Immature natural killer cell (primary cell): ENCODE measurements around the gene GPRIN2. TPM values are rescaled to one million over a fixed set of nuclear protein-coding genes. Genes with fewer than 3 reads are reported as not detected.
"Not testable (repeated sequence)": the region's sequence is repeated elsewhere in the genome, so short reads cannot be mapped to it uniquely, and the experiment has no call there.

Experiments
- DNase-seq, 3 donors: peaks; one replicate each; pipeline ENCODE4 v3.0.0; 2022; ENCODE audit warnings: mixed read lengths in 1 of 3
- H3K27ac Mint-ChIP-seq, 6 donors: one replicate each; pipeline ENCODE4 v1.8.0; 2020; ENCODE audit warnings: mixed read lengths in 6 of 6, mild to moderate bottlenecking in 5 of 6, inconsistent platforms in 4 of 6, moderate library complexity in 3 of 6
- H3K27me3 Mint-ChIP-seq, 3 donors: one replicate each; pipeline ENCODE4 v1.8.0; 2020 to 2021; ENCODE audit warnings: low read depth in 3 of 3, mild to moderate bottlenecking in 3 of 3, mixed read lengths in 3 of 3, moderate library complexity in 3 of 3, inconsistent platforms in 1 of 3
- H3K36me3 Mint-ChIP-seq, 3 donors: one replicate each; pipeline ENCODE4 v1.8.0; 2020; ENCODE audit warnings: mixed read lengths in 3 of 3, inconsistent platforms in 2 of 3, mild to moderate bottlenecking in 2 of 3
- H3K4me1 Mint-ChIP-seq, 2 donors: one replicate each; pipeline ENCODE4 v1.8.0; 2020; ENCODE audit warnings: inconsistent platforms in 2 of 2, mild to moderate bottlenecking in 2 of 2, mixed read lengths in 2 of 2, moderate library complexity in 1 of 2
- H3K4me3 Mint-ChIP-seq, 5 donors: one replicate each; pipeline ENCODE4 v1.8.0; 2020; ENCODE audit warnings: mild to moderate bottlenecking in 5 of 5, mixed read lengths in 5 of 5, inconsistent platforms in 3 of 5, moderate library complexity in 3 of 5
- H3K9me3 Mint-ChIP-seq, 6 donors: one replicate each; pipeline ENCODE4 v1.8.0; 2020; ENCODE audit warnings: mild to moderate bottlenecking in 6 of 6, mixed read lengths in 6 of 6, inconsistent platforms in 4 of 6, moderate library complexity in 3 of 6
- polyA plus RNA-seq, 3 donors: library from polyadenylated mRNA; unstranded; fragments of 300-500 nt; fragmentation: Illumina TruSeq; gene quantifications; one replicate each; pipeline ENCODE4 v1.2.3, GENCODE V29; 2021

GPRIN2 gene
- polyA plus RNA-seq, 3 donors from 2014 or later: not detected

DNA sequence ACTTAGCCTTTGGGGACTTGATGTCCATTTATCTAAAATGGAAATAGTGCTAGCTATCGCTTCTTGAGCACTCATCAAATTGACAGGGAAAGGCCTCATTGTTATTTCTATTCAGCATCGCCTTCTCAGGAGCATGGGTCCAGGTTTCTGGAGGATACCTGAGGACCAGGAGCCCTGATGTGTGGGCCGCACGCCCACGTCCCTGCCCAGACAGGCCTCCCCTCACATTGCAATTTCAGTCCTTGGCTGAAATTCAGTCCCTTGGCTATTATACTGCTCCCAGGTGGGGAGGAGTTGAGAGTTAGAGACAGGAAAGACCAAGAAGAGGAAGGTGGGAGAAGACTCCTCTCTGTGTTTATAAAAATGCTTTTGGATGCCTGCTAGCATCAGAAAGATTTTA lies 38.9 kb downstream of the GPRIN2 start:
- DNase-seq: no peak
- H3K27me3 Mint-ChIP-seq: peaks cover 0 to 5% (median 2%) of the 10 kb centered on the region in 3 donors
- no peak overlapping the region for H3K4me3 Mint-ChIP-seq
- no peaks in the 10 kb centered on the region for H3K9me3 Mint-ChIP-seq
- H3K4me1 Mint-ChIP-seq: no peaks in the 10 kb centered on the region
- no peak overlapping the region for H3K27ac Mint-ChIP-seq
- H3K36me3 Mint-ChIP-seq: no peaks in the 10 kb centered on the region

GRCh38 chr10:46516660-46517416 lies 39.6 kb downstream of the GPRIN2 start:
- no peak for DNase-seq
- Mint-ChIP-seq H3K4me3 (no peak overlapping the region), H3K4me1 (no peaks in the 10 kb centered on the region), H3K27ac (no peak overlapping the region), H3K27me3 (peaks cover 0 to 5% (median 2%) of the 10 kb centered on the region in 3 donors), H3K36me3 (no peaks in the 10 kb centered on the region), H3K9me3 (no peaks in the 10 kb centered on the region)

DNA sequence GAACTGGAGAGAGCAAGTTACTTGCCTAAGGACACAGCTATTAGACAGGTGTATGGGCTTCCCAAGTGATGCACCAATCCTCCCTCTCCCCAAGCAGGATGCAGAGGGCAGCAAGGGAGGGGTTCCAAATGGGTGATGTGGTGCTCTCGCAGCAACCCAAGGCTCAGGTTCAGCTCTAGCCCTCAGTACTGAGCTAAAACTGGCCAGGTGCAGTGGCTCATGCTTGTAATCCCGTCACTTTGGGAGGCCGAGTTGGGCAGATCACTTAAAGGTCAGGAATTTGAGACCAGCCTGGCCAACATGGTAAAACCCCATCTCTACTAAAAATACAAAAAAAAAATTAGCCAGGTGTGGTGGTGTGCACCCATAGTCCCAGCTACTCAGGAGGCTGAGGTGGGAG lies 40.7 kb downstream of the GPRIN2 start:
- Mint-ChIP-seq H3K4me1 (no peaks in the 10 kb centered on the region), H3K36me3 (no peaks in the 10 kb centered on the region), H3K9me3 (no peaks in the 10 kb centered on the region), H3K27me3 (peaks cover 0 to 5% (median 2%) of the 10 kb centered on the region in 3 donors), H3K4me3 (no peak overlapping the region), H3K27ac (no peak overlapping the region)
- no peak for DNase-seq

DNA sequence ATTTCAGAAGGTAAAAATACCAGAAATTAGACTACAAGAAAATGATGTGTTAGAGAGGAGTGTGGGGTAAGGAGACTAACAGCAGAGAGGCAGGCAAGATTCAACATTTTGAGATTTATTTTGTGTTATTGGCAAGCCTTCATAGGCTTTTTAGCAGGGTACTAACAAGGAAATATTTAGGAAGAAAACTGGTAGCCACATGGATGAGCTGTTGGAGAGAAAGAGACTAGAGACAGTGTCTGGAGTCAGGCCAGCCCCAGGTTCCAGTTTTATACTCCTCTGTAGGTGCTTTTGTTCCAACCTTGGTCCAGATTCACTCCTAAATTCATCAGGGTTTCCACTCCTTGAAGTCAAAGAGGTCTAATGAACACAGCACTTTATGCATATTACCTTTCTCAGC lies 41.1 kb downstream of the GPRIN2 start:
- Mint-ChIP-seq H3K36me3 (no peaks in the 10 kb centered on the region), H3K9me3 (no peaks in the 10 kb centered on the region), H3K4me1 (no peaks in the 10 kb centered on the region), H3K27me3 (peaks cover 0 to 5% (median 2%) of the 10 kb centered on the region in 3 donors), H3K27ac (no peak overlapping the region), H3K4me3 (no peak overlapping the region)
- DNase-seq: no peak

GRCh38 chr10:46514899-46515298 lies 41.6 kb downstream of the GPRIN2 start:
- no peak for DNase-seq
- no peaks in the 10 kb centered on the region for H3K4me1 Mint-ChIP-seq
- H3K9me3 Mint-ChIP-seq: no peaks in the 10 kb centered on the region

GRCh38 chr10:46514431-46514861 lies 42.0 kb downstream of the GPRIN2 start:
- Mint-ChIP-seq H3K27me3 (peaks cover 0 to 5% (median 2%) of the 10 kb centered on the region in 3 donors), H3K27ac (no peak overlapping the region), H3K4me3 (no peak overlapping the region), H3K36me3 (no peaks in the 10 kb centered on the region), H3K9me3 (no peaks in the 10 kb centered on the region), H3K4me1 (no peaks in the 10 kb centered on the region)
- no peak for DNase-seq

More at GRCh38 chr10:46514899-46515298, 41.6 kb downstream of the GPRIN2 start:
- no peaks in the 10 kb centered on the region for H3K36me3 Mint-ChIP-seq
- no peak overlapping the region for H3K27ac Mint-ChIP-seq
- no peak overlapping the region for H3K4me3 Mint-ChIP-seq
- peaks cover 0 to 5% (median 2%) of the 10 kb centered on the region in 3 donors for H3K27me3 Mint-ChIP-seq

DNA sequence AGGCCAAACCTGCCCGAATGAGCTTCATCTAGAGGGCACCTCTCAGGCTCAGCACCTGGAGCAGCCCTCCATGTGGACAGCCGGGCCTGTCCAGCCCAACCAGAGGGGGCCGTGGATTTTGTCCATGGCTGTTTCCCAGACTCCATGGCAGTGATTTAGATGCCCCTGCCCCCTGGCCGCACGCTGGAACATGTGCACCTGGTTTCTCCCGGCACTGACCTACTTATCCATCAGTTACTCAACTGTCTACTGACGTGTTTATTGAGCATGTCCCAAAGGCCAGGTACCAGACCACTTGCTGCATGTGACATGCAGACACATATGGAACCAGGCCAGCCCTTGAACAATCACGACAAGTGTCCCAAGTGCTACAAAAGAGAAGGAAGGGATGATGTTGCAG lies 43.1 kb downstream of the GPRIN2 start:
- not testable (repeated sequence) for H3K4me1 Mint-ChIP-seq, DNase-seq, H3K4me3 Mint-ChIP-seq, H3K27ac Mint-ChIP-seq, H3K9me3 Mint-ChIP-seq, H3K36me3 Mint-ChIP-seq, H3K27me3 Mint-ChIP-seq

DNA sequence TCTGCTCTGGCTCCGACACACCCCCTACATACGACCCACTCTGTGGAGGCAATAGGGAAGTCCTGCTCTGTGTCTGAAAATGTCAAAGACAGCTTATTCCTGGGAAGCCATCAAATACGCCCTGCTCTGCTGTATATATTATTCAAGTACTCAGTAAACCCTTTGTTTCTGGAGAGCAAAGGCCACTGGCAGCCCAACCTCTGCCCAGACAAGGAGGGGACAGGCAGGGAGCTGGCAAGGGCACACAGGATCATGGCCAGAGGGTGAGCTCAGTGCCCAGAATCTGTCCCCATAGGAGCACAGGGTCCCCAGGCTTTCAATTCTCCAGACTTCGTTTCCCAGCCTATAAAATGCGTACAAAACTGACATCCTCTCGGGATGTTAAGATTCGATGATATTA lies 43.7 kb downstream of the GPRIN2 start:
- H3K36me3 Mint-ChIP-seq, H3K9me3 Mint-ChIP-seq, H3K4me1 Mint-ChIP-seq, H3K4me3 Mint-ChIP-seq, H3K27ac Mint-ChIP-seq, DNase-seq, H3K27me3 Mint-ChIP-seq: not testable (repeated sequence)

- not testable (repeated sequence) for DNase-seq, H3K27me3 Mint-ChIP-seq, H3K36me3 Mint-ChIP-seq, H3K4me3 Mint-ChIP-seq, H3K4me1 Mint-ChIP-seq, H3K9me3 Mint-ChIP-seq, H3K27ac Mint-ChIP-seq
Measured at GRCh38 chr10:46512002-46512401, 44.5 kb downstream of the GPRIN2 start.

Other genes with a start within 250 kb of the GPRIN2 start
- gene ANXA8L1, start 180.9 kb downstream of the GPRIN2 start, polyA plus RNA-seq: not detected
- not detected for gene NPY4R, start 90.7 kb downstream of the GPRIN2 start, polyA plus RNA-seq
- gene SYT15, start 22.5 kb upstream of the GPRIN2 start, polyA plus RNA-seq: under 1 TPM in 2 of 3 donors, not detected in 1; 0.06 to 0.07 TPM